CD14-positive monocyte (primary cell): ENCODE measurements around the gene ZNF710. TPM values are rescaled to one million over a fixed set of nuclear protein-coding genes. Genes with fewer than 3 reads are reported as not detected.

ENCODE experiments used
- DNase-seq, 3 donors: peaks; one replicate each; pipeline ENCODE4 v3.0.0-alpha.2; 2011 to 2022
- H2AFZ ChIP-seq: 2 replicates; pipeline ENCODE4 v1.6.0; 2012; ENCODE audit warnings: mild to moderate bottlenecking, low read depth, low read length, inconsistent platforms; ENCODE audit not compliant: insufficient read depth, poor library complexity, severe bottlenecking
- H3K27ac ChIP-seq, 2 donors: 1 replicate in 1 of 2; 2 replicates in 1 of 2; pipeline ENCODE4 v1.5.1; 2012 to 2013; ENCODE audit warnings: low read length in 2 of 2, control low read depth in 1 of 2, inconsistent platforms in 1 of 2, low read depth in 1 of 2, mild to moderate bottlenecking in 1 of 2
- H3K27me3 ChIP-seq, 2 donors: one replicate each; pipeline versions ENCODE4 v1.6.0 to v1.6.1; 2011 to 2013; ENCODE audit warnings: low read length in 2 of 2; ENCODE audit not compliant: control insufficient read depth in 2 of 2, insufficient read depth in 2 of 2
- H3K36me3 ChIP-seq, 2 donors: replicated peaks in 1 of 2; 1 replicate in 1 of 2; 2 replicates in 1 of 2; pipeline versions ENCODE4 v1.5.1 to v1.6.1; 2012 to 2013; ENCODE audit warnings: low read length in 2 of 2, control low read depth in 1 of 2, inconsistent platforms in 1 of 2, mild to moderate bottlenecking in 1 of 2; ENCODE audit not compliant: insufficient read depth in 2 of 2, control insufficient read depth in 1 of 2
- H3K4me1 ChIP-seq, 2 donors: 1 replicate in 1 of 2; 2 replicates in 1 of 2; pipeline versions ENCODE4 v1.5.1 to v1.6.1; 2012 to 2013; ENCODE audit warnings: low read length in 2 of 2, control low read depth in 1 of 2, inconsistent platforms in 1 of 2, mild to moderate bottlenecking in 1 of 2, moderate library complexity in 1 of 2; ENCODE audit not compliant: insufficient read depth in 2 of 2, control insufficient read depth in 1 of 2
- H3K4me2 ChIP-seq: replicated peaks from 2 replicates; pipeline ENCODE3; 2012; ENCODE audit warnings: low read length, moderate library complexity, mild to moderate bottlenecking; ENCODE audit not compliant: poor library complexity, severe bottlenecking; ENCODE audit errors: extremely low read depth
- H3K4me3 ChIP-seq, 3 experiments: fragments of 200-600 bp in 1 of 3; sonication (generic) in 1 of 3; replicated peaks in 1 of 3; 1 replicate in 2 of 3; 2 replicates in 1 of 3; pipeline ENCODE4 v1.5.1; 2011 to 2013; ENCODE audit warnings: low read length in 3 of 3, mild to moderate bottlenecking in 3 of 3, control low read depth in 2 of 3, low read depth in 2 of 3, inconsistent platforms in 1 of 3, moderate library complexity in 1 of 3
- H3K79me2 ChIP-seq: 2 replicates; pipeline ENCODE4 v1.6.0; 2012; ENCODE audit warnings: mild to moderate bottlenecking, control low read depth, inconsistent platforms, low read length, moderate library complexity; ENCODE audit not compliant: insufficient read depth
- H3K9ac ChIP-seq: 2 replicates; pipeline ENCODE4 v1.6.0; 2017; ENCODE audit warnings: low read length, mild to moderate bottlenecking; ENCODE audit not compliant: insufficient read depth, poor library complexity, severe bottlenecking
- H3K9me3 ChIP-seq, 2 donors: replicated peaks in 1 of 2; 1 replicate in 1 of 2; 2 replicates in 1 of 2; pipeline versions ENCODE4 v1.5.1 to v1.6.1; 2012 to 2013; ENCODE audit warnings: low read length in 2 of 2, control low read depth in 1 of 2; ENCODE audit not compliant: control insufficient read depth in 1 of 2, insufficient read depth in 1 of 2
- H4K20me1 ChIP-seq: 2 replicates; pipeline ENCODE4 v1.6.0; 2012; ENCODE audit warnings: mild to moderate bottlenecking, low read length, control low read depth, moderate library complexity; ENCODE audit not compliant: insufficient read depth
- H3K27ac Mint-ChIP-seq, 7 donors: one replicate each; pipeline ENCODE4 v1.8.0; 2020; ENCODE audit warnings: mild to moderate bottlenecking in 7 of 7, mixed read lengths in 7 of 7, moderate library complexity in 6 of 7, inconsistent platforms in 2 of 7
- H3K27me3 Mint-ChIP-seq, 3 donors: one replicate each; pipeline ENCODE4 v1.8.0; 2021 to 2022; ENCODE audit warnings: low read depth in 3 of 3, mild to moderate bottlenecking in 3 of 3, mixed read lengths in 3 of 3, moderate library complexity in 3 of 3, inconsistent platforms in 1 of 3
- H3K36me3 Mint-ChIP-seq, 2 donors: one replicate each; pipeline ENCODE4 v1.8.0; 2020; ENCODE audit warnings: mixed read lengths in 2 of 2, inconsistent platforms in 1 of 2, mild to moderate bottlenecking in 1 of 2
- H3K4me1 Mint-ChIP-seq: one replicate; pipeline ENCODE4 v1.8.0; 2020; ENCODE audit warnings: mild to moderate bottlenecking, mixed read lengths
- H3K4me3 Mint-ChIP-seq, 2 donors: one replicate each; pipeline ENCODE4 v1.8.0; 2020; ENCODE audit warnings: mild to moderate bottlenecking in 2 of 2, mixed read lengths in 2 of 2, moderate library complexity in 1 of 2
- H3K9me3 Mint-ChIP-seq, 7 donors: one replicate each; pipeline ENCODE4 v1.8.0; 2020 to 2022; ENCODE audit warnings: mixed read lengths in 7 of 7, mild to moderate bottlenecking in 6 of 7, moderate library complexity in 6 of 7, inconsistent platforms in 2 of 7
- CTCF ChIP-seq: fragments of 200-600 bp; IDR thresholded peaks from one replicate; pipeline ENCODE4 v1.8.0; 2022; ENCODE audit warnings: antibody characterized with exemption, mild to moderate bottlenecking
- WGBS: methylation state at CpG from one replicate; pipeline ENCODE4 v1.1.5; 2013; ENCODE audit warnings: missing lambda C conversion rate; ENCODE audit not compliant: insufficient coverage; 5-methylcytosine and 5-hydroxymethylcytosine counted together
- intact Hi-C, 2 donors: fragments of 100-400 bp; cut with micrococcal nuclease; formaldehyde crosslinking; loops; one replicate each; pipeline versions ENCODE4 v1.15.0 to v1.15.1; 2023
- polyA plus RNA-seq, 3 donors: library from polyadenylated mRNA; depleted of rRNA in 1 of 3; unstranded in 2 of 3; stranded (reverse) in 1 of 3; fragments of 300-500 nt in 2 of 3; fragments of >200 nt in 1 of 3; fragmentation: Illumina TruSeq in 2 of 3; gene quantifications; 1 replicate in 2 of 3; 2 replicates in 1 of 3; pipeline ENCODE4 v1.2.3, GENCODE V29; 2012 to 2021

ZNF710 gene
- polyA plus RNA-seq, 3 donors: 3.4 to 45.6 (median 4.8) TPM

GRCh38 chr15:90004252-90004651 lies 3.1 kb downstream of the ZNF710 start:
- no peaks in the 10 kb centered on the region for H3K9me3 ChIP-seq
- Mint-ChIP-seq H3K36me3 (peaks cover 48 to 55% of the 10 kb centered on the region in 2 donors), H3K27ac (peak overlapping the region; percentile 95 to 100 (median 99)), H3K4me3 (peak overlapping the region; percentile 86 to 95), H3K4me1 (peaks cover 73% of the 10 kb centered on the region), H3K9me3 (peaks cover 0 to 1% (median 0%) of the 10 kb centered on the region in 7 donors), H3K27me3 (peaks cover 0 to 2% (median 0%) of the 10 kb centered on the region in 3 donors)
- no peaks in the 10 kb centered on the region for H3K27me3 ChIP-seq
- H3K79me2 ChIP-seq: peaks cover 87% of the 10 kb centered on the region
- peak in 2 of 3 donors; percentile 44 to 71 for DNase-seq
- peaks cover 11 to 34% of the 10 kb centered on the region in 2 donors for H3K36me3 ChIP-seq
- TF ChIP-seq CTCF: no peak
- peak overlapping the region; percentile 81 for H3K9ac ChIP-seq
- H2AFZ ChIP-seq: no peak overlapping the region
- H3K27ac ChIP-seq: peak overlapping the region; percentile 98 to 99
- peak overlapping the region; percentile 94 for H3K4me2 ChIP-seq
- WGBS: no CpG with 5 or more reads among the region's 5 CpGs
- peak overlapping the region; percentile 62 to 92 (median 73) for H3K4me3 ChIP-seq
- peaks cover 21% of the 10 kb centered on the region for H4K20me1 ChIP-seq
- peaks cover 77 to 83% of the 10 kb centered on the region in 2 donors for H3K4me1 ChIP-seq
- intact Hi-C loops: loop anchor here (2.0 to 10.0 kb wide), 4 partner anchors 33 to 109 kb away; partner anchors contain the start of gene AP3S2 (in 1 of the 2)

- peak overlapping the region; percentile 98 to 99 for H3K27ac ChIP-seq
- intact Hi-C loops: loop anchor here (2.0 to 10.0 kb wide), 6 partner anchors 32 to 110 kb away; partner anchors contain the start of gene AP3S2 (in 1 of the 2)
- H3K27ac Mint-ChIP-seq: peak overlapping the region; percentile 95 to 100 (median 99)
- peaks cover 11 to 35% of the 10 kb centered on the region in 2 donors for H3K36me3 ChIP-seq
- peaks cover 77 to 83% of the 10 kb centered on the region in 2 donors for H3K4me1 ChIP-seq
- WGBS: 67% methylated on average over 1 of the region's 8 CpGs
- H3K9me3 Mint-ChIP-seq: peaks cover 0 to 1% (median 0%) of the 10 kb centered on the region in 7 donors
- no peaks in the 10 kb centered on the region for H3K27me3 ChIP-seq
- H4K20me1 ChIP-seq: peaks cover 25% of the 10 kb centered on the region
- H2AFZ ChIP-seq: no peak overlapping the region
- no peaks in the 10 kb centered on the region for H3K9me3 ChIP-seq
- no peak for TF ChIP-seq CTCF
- H3K4me1 Mint-ChIP-seq: peaks cover 73% of the 10 kb centered on the region
- peaks cover 91% of the 10 kb centered on the region for H3K79me2 ChIP-seq
- H3K4me3 Mint-ChIP-seq: peak overlapping the region; percentile 86 to 95
- H3K4me2 ChIP-seq: peak overlapping the region; percentile 94
- peak overlapping the region; percentile 81 for H3K9ac ChIP-seq
- H3K27me3 Mint-ChIP-seq: peaks cover 0 to 2% (median 0%) of the 10 kb centered on the region in 3 donors
- peak; percentile 92 to 98 (median 97) for DNase-seq
- H3K36me3 Mint-ChIP-seq: peaks cover 53 to 60% of the 10 kb centered on the region in 2 donors
- H3K4me3 ChIP-seq: peak overlapping the region; percentile 62 to 92 (median 73)
Measured at GRCh38 chr15:90004671-90005070, 3.5 kb downstream of the ZNF710 start.
